ENCODE measurements around the gene CDK10.
"Not testable (repeated sequence)": the region's sequence is repeated elsewhere in the genome, so short reads cannot be mapped to it uniquely, and the experiment has no call there.

CDK10 gene

DNA sequence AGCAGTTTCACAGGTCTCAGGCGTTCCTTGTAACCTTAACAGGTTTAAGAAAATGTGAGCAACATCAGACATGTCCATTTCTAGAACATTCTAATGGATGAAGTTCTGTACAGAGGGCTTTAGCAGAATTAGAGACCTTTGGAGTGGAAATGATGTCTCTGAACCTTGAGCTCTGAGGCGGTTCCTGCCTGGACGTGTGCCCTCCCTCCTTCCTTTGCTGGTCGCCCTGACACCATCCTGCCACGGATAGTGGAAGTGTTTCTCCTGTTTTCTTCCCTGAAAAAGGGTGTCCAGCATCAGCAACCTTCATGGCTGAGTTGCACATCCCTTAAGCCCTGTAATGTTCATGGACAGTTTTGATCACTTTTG is 17.7 kb upstream of the CDK10 start:
- DNase-seq = no peak

DNA sequence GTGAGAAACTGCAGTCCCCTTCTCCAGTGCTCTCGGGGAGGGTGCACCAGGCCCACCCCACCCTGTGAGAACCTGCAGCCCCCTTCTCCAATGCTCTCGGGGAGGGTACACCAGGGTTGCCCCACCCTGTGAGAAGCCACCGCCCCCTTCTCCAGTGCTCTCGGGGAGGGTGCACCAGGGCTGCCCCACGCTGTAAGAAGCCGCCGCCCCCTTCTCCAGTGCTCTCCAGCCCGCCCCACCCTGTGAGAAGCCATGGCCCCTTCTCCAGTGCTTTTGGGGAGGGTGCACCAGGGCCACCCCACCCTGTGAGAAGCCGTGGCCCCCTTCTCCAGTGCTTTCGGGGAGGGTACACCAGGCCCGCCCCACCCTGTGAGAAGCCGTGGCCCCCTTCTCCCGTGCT is 16.7 kb upstream of the CDK10 start:
- no peak for DNase-seq

DNA sequence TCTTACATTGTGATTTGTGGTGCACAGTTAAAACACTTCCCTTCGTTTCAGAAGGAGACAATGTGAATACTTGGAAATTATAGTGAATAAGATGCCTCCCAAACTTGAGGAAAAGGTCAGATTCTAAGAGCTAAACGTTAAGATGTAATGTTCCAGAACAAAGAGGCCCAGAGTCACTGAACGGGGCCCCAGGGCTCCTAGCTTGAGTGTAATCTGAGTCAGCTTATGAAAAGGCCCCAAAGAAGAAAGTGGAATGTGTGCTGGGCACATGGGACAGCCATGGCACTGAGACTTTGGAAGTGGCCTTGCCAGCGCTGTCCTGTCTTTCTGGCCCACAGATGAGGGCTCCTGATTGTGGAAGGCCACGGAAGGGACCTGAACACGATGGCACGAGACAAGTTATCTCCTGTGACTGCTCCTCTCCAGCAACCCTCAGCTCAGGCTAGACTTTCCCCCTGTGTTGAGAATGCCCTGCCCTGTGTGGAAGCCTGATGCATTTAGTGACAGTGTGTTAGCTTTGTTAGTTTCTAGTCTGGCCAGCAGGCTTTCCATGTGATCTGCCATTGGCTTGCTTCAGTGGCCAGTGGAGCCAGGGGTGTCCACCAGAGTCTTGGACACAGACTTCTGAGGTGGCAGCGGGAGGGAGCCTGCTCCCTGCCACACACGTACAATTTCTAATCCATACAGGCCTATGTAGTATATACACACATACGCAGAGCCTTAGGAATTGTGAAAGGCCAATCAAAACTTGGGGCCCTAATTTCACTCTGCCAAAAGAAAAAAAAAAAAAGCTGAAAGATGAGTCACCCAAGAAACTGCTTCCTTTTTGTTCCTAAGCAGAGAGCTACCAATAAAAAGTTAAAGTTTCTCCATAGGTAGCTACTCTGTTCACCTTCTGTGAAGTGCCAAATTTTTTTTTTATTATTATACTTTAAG is 15.7 kb upstream of the CDK10 start:
- DNase-seq = no peak

DNA sequence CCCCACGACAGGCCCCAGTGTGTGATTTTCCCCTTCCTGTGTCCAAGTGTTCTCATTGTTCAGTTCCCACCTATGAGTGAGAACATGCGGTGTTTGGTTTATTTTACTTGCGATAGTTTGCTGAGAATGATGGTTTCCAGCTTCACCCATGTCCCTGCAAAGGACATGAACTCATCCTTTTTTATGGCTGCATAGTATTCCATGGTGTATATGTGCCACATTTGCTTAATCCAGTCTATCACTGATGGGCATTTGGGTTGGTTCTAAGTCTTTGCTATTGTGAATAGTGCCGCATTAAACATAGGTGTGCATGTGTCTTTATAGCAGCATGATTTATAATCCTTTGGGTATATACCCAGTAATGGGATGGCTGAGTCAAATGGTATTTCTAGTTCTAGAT is 14.9 kb upstream of the CDK10 start:
- DNase-seq = not testable (repeated sequence)

DNA sequence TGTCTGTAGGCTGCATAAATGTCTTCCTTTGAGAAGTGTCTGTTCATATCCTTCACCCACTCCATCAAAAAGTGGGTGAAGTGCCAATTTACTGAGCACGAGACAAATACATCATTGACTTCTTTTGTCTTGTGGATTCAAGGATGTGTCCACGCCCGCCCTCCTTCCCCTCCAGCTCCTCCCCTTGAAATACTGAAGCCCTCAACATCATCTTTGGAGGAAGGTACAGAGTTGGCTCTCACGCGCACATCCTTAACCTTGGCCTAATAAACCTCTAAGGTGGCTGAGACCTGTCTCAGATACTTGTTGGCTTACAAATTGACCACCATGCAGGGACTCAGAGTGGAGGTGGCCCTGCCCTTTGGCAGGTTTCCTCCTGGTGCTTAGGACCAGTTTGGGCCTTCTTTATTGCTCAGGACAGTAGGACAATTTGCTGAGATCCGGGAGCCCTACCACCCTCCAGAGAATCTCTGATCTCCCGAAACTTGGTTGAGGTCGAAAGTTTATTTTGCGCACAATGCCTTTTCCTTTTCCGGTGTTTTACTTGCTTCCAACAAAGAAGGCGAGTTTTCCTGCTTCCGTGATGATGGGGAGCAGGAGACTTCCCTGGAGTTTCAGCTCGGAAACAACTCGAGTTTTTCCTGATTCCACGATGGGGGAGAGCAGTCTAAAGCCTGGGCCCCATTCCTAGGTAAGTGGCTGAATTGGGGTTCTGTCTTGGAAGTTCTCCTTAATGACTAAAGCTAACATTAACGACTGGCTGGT is 14.1 kb upstream of the CDK10 start:
- no peak for DNase-seq

DNA sequence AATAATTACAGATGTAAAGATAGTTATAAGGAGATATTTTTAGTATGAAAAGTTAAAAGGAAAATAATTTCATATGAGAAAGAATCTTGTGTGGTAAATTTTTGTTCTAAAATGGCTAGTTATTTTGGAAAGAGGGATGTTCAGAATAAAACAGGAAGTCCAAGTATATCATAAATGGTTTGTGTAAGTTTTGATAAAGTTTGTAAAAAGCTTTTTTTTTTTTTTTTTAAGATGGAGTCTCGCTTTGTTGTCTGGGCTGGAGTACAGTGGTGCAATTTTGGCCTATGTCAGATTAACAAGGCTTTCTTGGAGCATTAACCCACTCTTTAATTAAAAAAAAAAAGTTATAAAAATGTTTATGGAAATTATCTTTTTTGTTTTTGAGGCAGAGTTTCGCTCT is 8.2 kb upstream of the CDK10 start:
- no peak for DNase-seq

DNA sequence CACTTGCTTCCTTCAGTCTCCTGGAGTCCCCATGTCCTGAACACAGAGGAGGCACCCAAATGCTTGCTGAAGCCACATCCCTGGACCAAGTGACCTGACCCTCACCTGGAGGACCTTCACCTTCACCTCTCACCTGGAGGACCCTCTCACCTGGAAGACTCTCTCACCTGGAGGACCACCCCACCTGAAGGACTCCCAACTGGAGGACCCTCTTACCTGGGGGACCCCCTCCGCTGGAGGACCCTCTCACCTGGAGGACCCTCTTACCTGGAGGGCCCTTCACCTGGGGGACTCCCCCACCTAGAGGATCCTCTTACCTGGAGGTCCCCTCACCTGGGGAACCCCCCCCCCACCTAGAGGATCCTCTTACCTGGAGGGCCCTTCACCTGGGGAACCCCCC is 573 bp upstream of the CDK10 start:
- DNase-seq = no peak

DNA sequence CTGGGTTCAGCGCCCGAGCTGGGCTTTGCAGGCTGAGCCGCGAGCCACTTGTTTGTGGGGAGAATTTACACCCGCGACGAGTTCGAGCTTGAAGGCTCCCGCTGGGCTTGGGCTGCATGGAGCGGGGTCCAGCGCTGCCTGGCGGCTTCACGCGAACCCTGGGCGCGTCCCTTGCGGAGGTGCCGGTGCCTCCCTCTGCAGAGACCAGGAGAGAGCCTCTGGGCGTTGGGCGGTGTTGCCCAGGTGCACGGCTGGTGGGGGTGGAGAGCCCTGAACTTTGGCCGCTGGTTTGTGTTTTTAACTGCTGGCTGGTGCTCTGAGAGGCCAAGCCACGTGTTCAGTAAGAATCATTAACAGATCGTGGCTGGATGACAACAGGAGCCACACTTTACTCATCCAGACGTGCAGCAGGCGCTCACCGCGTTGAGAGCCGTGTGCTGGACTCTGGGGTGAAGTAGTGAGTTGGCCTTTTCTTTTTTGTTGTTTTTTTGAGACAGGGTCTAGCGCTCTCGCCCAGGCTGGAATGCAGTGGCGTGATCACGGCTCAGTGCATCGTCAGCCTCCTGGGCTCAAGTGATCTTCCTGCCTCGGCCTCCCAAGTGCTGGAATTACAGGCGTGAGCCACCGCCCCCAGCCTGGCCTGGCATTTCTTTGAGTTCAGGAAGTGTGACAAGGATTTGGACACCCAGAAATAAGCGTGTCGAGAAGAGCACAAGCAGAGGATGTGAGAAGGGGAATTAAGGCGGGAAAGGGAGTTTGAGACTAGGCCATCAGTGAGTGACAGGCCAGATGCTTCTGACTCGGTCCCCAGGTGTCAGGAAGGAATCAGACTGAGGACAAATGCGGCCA is 827 bp downstream of the CDK10 start:
- DNase-seq = no peak

DNA sequence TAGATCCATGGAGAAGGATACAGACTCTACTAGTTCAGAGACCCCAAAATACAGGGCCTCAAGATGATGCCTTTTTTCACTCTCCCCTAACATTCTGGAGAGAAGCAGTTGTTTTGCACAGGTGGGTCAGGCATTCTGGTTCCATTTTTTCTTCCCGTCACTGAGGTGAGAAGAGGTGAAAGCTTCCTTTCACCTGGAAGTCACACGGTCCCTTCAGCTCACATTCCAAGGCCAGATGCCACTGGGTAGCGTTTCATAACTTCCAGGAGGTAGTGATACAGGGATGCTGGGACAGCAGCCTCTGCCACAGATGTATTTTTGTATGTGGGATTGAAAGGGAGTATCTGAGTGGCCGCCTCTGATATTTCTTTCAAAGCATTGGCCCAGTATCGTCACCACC is 1.9 kb downstream of the CDK10 start:
- no peak for DNase-seq

DNA sequence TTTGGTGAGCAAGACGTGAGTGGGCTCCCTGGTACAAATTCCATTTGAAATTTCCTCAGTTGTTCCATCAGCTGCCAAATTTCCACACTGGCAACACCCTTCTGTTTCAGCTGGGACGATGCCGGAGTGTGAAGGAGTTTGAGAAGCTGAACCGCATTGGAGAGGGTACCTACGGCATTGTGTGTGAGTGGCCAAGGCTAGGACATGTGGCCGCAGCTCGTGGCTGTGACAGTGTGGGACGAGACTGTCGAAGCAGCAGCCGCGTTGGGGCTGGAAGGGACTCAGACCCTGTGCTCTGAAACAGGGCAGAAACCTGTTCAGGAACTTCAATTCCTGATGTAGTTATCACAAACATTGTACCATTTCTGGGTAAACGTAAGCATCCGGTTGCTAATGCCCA is 2.7 kb downstream of the CDK10 start:
- no peak for DNase-seq

DNA sequence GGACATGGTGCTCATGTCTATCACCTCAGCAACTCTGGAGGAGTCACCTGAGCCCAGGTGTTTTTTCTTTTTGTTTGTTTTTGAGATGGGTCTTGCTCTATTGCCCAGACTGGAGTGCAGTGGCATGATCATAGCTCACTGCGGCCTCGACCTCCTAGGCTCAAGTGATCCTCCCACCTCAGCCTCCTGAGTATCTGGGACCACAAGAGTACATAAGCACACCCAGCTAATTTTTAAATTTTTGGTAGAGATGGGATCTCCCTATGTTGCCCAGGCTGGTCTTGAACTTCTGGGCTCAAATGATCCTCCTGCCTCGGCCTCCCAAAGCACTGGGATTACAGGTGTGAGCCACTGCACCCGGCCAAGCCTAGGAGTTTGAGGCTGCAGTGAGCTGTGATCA is 3.1 kb downstream of the CDK10 start:
- not testable (repeated sequence) for DNase-seq

DNA sequence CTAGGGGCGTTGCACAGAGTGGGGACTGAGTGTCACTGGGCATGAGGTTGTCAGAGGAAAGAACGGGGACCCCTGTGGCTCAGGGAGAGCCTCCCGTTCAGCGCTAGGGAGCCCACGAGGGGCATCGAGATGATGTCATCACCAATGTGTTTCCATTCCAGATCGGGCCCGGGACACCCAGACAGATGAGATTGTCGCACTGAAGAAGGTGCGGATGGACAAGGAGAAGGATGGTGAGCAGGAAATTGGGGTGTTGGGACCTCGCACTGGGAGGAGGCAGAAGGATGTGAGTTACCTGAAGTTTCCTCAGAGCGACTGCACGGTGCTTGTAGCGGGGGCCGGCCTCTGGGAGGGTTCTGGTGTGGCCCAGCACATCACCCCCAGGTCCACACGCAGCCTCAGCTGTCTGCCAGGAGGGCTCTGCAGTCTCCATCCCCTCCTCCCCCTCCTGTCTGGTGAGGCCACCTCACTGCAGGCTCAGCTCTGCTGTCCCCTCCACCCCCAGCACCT is 4.0 kb downstream of the CDK10 start:
- no peak for DNase-seq

DNA sequence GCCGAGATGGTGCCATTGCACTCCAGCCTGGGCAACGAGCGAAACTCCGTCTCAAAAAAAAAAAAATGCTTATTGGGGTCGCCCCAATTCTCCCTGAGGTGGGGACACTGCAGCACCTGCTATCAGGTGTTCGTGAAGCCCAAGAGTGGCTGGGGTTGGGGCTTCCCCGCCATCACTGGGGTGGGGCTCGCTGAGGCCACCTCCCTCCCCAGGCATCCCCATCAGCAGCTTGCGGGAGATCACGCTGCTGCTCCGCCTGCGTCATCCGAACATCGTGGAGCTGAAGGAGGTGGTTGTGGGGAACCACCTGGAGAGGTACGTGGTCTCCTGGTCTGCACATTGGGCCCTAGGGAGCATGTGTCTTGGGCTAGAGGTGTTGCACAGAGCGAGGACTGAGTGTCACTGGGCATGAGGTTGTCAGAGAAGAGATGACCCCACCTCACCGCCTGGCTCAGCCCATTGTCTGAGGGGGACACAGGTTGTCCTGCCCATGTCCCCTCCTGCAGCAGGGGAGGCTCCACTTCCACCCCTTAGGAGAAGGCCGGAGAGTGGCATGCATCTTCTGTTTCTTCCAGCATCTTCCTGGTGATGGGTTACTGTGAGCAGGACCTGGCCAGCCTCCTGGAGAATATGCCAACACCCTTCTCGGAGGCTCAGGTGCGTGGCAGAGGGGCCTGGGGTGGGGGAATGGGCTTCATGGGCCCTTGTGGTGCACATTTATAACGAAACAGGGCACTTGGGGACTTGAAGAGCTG is 4.9 kb downstream of the CDK10 start:
- no peak for DNase-seq

DNA sequence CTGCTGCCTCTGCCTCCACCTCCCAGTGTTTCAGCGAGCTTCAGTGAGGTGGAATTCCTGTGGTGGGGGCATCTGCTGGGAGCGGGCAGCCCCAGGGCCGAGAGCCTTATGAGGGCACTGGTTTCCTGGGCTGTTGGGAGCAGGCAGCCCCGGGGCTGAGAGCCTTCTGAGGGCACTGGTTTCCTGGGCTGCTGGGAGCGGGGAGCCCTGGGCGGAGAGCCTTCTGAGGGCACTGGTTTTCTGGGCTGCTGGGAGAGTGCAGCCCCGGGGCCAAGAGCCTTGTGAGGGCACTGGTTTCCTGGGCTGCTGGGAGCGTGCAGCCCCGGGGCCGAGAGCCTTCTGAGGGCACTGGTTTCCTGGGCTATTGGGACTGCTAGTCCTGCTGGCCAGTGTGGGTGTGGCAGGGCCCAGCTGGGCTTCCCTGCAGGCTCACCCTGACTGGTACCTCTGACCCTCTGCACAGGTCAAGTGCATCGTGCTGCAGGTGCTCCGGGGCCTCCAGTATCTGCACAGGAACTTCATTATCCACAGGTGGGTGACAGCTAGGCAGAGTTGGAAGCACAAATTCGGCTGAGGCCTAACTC is 5.6 kb downstream of the CDK10 start:
- no peak for DNase-seq

DNA sequence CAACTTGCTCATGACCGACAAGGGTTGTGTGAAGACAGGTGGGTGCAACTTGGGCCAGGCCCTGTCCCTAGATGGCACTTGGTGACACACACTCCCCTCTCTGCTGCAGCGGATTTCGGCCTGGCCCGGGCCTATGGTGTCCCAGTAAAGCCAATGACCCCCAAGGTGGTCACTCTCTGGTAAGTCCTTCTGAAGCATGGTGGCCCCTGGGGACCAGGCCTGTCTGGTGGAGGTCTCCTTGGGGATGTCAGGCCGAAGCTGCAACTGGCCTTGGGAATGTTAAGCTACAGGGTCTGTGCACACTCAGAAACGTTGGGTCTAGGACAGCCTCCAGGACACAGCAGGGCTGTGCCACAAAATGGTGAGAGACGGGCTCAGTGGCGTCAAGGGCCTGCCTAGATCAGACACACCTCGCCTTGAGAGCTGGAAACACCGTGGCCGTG is 6.8 kb downstream of the CDK10 start:
- no peak for DNase-seq

DNA sequence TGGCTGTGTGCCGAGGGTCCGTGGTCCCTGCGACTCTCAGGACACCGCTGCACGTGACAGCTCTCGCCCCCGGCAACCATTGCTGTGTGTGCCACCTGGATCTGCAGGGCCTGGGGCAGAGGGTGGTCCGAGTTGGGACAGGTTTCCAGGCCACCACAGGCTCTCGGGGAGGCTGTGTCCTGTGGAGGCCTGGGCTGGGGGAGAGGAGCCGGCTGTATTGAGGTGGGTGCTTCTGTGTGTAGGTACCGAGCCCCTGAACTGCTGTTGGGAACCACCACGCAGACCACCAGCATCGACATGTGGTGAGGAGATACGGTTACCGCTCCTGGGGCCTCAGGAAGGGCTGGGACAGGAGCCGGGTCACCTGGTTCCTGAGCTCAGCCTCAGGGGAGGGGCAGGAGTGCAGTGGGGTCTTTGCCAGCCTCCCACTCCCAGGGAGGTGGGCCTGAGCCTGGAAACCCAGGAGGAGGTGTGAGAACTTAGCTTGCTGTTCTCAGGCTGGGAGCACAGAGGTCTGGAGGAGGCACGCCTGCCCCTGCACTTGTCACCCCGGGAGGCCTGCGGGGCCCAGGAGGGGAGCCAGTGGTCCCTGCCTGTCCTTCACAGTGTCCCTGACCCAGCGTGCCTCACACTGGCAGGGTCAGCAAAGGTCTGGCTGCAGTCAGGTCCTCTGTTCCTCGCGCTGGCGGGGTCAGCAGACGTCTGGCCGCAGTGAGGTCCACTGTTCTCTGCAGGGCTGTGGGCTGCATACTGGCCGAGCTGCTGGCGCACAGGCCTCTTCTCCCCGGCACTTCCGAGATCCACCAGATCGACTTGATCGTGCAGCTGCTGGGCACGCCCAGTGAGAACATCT is 7.7 kb downstream of the CDK10 start:
- DNase-seq = no peak

DNA sequence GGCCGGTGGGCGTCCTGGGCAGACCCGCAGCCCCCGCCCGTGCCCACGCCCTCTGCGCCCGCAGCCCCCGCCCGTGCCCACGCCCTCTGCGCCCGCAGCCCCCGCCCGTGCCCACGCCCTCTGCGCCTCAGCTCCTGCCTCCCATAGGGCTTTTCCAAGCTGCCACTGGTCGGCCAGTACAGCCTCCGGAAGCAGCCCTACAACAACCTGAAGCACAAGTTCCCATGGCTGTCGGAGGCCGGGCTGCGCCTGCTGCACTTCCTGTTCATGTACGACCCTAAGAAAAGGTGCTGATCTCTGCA is 8.2 kb downstream of the CDK10 start:
- not testable (repeated sequence) for DNase-seq

DNA sequence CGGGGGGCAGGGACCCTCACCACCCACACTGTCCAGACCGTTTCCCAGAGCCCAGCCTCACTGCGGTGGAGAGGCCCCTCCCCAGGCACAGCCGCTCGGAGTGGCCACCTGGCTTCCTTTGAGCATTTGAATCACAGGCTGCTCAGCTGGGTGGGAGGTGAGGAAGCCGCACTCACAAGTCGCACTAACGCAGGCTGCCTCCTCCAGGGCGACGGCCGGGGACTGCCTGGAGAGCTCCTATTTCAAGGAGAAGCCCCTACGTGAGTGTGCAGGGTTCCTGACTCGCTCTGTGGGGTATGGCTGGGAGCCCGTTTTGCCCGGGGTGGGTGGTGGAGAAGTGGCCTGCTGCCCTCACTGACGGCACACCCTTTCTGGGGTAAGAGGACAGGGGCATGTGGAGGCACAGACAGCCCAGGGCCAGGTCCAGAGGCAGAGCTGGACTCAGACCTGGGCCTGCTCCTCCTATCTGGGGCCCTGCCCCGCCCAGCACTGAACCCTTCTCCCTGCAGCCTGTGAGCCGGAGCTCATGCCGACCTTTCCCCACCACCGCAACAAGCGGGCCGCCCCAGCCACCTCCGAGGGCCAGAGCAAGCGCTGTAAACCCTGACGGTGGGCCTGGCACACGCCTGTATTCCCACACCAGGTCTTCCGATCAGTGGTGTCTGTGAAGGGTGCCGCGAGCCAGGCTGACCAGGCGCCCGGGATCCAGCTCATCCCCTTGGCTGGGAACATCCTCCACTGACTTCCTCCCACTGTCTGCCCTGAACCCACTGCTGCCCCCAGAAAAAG is 8.8 kb downstream of the CDK10 start:
- no peak for DNase-seq

DNA sequence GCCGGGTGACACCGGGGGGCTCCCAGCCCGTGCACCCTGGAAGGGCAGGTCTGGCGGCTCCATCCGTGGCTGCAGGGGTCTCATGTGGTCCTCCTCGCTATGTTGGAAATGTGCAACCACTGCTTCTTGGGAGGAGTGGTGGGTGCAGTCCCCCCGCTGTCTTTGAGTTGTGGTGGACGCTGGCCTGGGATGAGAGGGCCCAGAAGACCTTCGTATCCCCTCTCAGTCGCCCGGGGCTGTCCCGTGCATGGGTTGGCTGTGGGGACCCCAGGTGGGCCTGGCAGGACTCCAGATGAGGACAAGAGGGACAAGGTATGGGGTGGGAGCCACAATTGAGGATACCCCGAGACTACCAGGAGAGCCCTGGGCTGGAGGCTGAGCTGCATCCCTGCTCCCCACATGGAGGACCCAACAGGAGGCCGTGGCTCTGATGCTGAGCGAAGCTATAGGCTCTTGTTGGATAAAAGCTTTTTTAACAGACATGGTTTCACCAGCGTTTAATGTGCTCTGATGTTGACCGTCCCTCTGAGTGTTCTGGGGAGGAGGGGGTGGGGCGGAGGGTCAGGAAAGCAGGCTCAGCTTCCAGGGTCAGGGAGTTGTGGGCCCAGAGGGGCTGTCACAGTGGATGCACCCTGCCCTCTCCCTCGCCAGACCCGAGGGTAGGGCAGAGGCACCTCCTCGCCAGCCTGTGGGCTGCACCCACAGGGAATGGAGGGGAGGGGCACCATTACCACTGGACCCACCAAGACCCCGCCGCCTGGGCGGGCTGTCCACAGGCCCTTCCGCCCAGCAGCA is 9.6 kb downstream of the CDK10 start:
- DNase-seq = no peak

Measured in eye (tissue), 1 donor.